B cell (primary cell): ENCODE data around the gene TM7SF3.

Source experiments
- CTCF ChIP-seq: fragments of 200-600 bp; IDR thresholded peaks from one replicate; pipeline ENCODE4 v1.8.0; 2022; ENCODE audit warnings: antibody characterized with exemption, mild to moderate bottlenecking
- EZH2 ChIP-seq: IDR thresholded peaks from 2 replicates; pipeline ENCODE4 v1.6.1; 2012; ENCODE audit warnings: borderline replicate concordance, low read depth, mild to moderate bottlenecking, moderate library complexity, low read length; ENCODE audit not compliant: insufficient read depth, poor library complexity, severe bottlenecking

- TF ChIP-seq CTCF (no peak), EZH2 (no peak)
Observed at GRCh38 chr12:27034607-27035293, 20.6 kb upstream of the TM7SF3 start.
